ENCODE measurements around the gene NR1I3. TPM values are rescaled to one million over a fixed set of nuclear protein-coding genes. Genes with fewer than 3 reads are reported as not detected.
A peak's percentile ranks its signal among the peaks of the same experiment; 100 is the strongest.

NR1I3 gene
- total RNA-seq, 1 experiment from 2014 or later = not detected

DNA sequence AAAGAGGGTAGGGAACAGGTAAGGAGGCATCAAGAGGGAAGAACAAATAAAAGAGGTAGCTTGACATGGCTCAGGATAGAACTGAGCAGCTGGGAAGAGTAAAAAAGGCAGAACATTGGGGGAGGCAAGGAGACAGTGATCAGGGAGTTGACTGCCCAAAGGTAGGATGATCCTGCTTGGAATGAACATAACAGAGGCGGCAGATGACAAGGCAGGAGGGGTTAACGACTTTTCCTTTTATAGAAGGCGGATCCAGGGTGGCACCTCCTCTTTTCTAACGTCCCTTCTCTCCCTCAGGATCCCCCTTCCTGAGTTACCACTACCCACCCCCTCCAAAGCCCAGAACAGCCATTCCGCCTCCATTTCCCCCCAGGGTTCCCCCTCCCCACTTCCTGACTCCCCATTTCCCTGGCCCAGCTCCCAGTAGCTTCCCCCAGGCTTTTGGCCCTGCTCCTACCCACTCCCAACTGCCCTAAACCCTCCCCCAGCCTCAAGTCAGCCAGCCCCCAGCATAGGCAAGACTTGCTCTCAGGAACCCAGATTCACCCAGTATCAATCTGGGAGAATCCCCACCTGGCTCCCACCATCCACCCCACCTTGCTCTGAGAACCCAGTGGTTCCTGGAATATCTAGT is 38.4 kb downstream of the NR1I3 start:
- Histone ChIP-seq H3K27me3 (ENCODE audit: insufficient read depth, low read length) (no peaks in the 10 kb centered on the region; the same call in 1 of the 2 replicates), H3K23me2 (ENCODE audit: insufficient read length, low read depth, low read length, poor library complexity, severe bottlenecking) (peaks cover 7% of the 10 kb centered on the region), H4K5ac (ENCODE audit: insufficient read length, low read depth, low read length) (no peak overlapping the region), H2BK5ac (ENCODE audit: insufficient read length, low read length) (no peak overlapping the region), H3K4me2 (ENCODE audit: insufficient read depth, insufficient read length, low read length) (peak overlapping the region; percentile 27), H3K23ac (ENCODE audit: insufficient read length, low read depth, low read length) (no peak overlapping the region), H3K4me1 (ENCODE audit: insufficient read depth, low read length) (peaks cover 24% of the 10 kb centered on the region), H2AK5ac (ENCODE audit: insufficient read length, low read length) (no peak overlapping the region), H2AFZ (ENCODE audit: low read length) (no peak overlapping the region), H3K9me3 (ENCODE audit: control insufficient read depth, low read depth, low read length) (no peaks in the 10 kb centered on the region), H3K9ac (ENCODE audit: extremely low read depth, insufficient read length, low read length) (no peak overlapping the region), H2BK120ac (ENCODE audit: low read depth, low read length, poor library complexity, severe bottlenecking) (no peak overlapping the region), H2BK20ac (ENCODE audit: low read depth, low read length, poor library complexity, severe bottlenecking) (no peak overlapping the region), H3K27ac (ENCODE audit: insufficient read length, low read depth, low read length) (no peak overlapping the region), H3K14ac (ENCODE audit: insufficient read depth, low read length) (no peak overlapping the region), H2BK15ac (ENCODE audit: low read depth, low read length) (no peak overlapping the region), H2BK12ac (ENCODE audit: insufficient read length, low read depth, low read length) (no peak overlapping the region), H3K4ac (ENCODE audit: low read depth, low read length) (no peak overlapping the region), H3K79me2 (ENCODE audit: insufficient read depth, low read length) (no peaks in the 10 kb centered on the region), H3T11ph (ENCODE audit: low read length) (no peak overlapping the region), H4K91ac (ENCODE audit: insufficient read length, low read depth, low read length) (no peak overlapping the region), H3K18ac (ENCODE audit: insufficient read length, low read depth, low read length) (no peak overlapping the region), H3K56ac (ENCODE audit: insufficient read length, low read depth, low read length) (no peak overlapping the region), H3K79me1 (ENCODE audit: insufficient read depth, low read depth, low read length, poor library complexity, severe bottlenecking) (no peaks in the 10 kb centered on the region), H4K20me1 (ENCODE audit: control insufficient read depth, insufficient read depth, insufficient read length) (no peaks in the 10 kb centered on the region), H4K8ac (replicated peaks; ENCODE audit: insufficient read length, low read depth, low read length) (no peak overlapping the region)
- peak overlapping the region; percentile 86 to 99 (median 91) for H3K27ac Mint-ChIP-seq
- TF ChIP-seq, protein P1, sequence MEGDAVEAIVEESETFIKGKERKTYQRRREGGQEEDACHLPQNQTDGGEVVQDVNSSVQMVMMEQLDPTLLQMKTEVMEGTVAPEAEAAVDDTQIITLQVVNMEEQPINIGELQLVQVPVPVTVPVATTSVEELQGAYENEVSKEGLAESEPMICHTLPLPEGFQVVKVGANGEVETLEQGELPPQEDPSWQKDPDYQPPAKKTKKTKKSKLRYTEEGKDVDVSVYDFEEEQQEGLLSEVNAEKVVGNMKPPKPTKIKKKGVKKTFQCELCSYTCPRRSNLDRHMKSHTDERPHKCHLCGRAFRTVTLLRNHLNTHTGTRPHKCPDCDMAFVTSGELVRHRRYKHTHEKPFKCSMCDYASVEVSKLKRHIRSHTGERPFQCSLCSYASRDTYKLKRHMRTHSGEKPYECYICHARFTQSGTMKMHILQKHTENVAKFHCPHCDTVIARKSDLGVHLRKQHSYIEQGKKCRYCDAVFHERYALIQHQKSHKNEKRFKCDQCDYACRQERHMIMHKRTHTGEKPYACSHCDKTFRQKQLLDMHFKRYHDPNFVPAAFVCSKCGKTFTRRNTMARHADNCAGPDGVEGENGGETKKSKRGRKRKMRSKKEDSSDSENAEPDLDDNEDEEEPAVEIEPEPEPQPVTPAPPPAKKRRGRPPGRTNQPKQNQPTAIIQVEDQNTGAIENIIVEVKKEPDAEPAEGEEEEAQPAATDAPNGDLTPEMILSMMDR (conservative IDR thresholded peaks at IDR 0.05) = no peak
- no peaks in the 10 kb centered on the region for H3K27me3 Mint-ChIP-seq (ENCODE audit: low read depth)
- H3K9me3 Mint-ChIP-seq = no peaks in the 10 kb centered on the region; a peak in 1 of 5 replicates
- peaks cover 9 to 22% (median 15%) of the 10 kb centered on the region in 3 experiments; a peak in 6 of 7 replicates for H3K36me3 Mint-ChIP-seq (ENCODE audit: insufficient read depth in 1 of 3, low read depth in 3 of 3)
- peak overlapping the region in 1 of 2 experiments; percentile 91; a peak in 3 of 5 replicates for H3K4me3 Mint-ChIP-seq
- DNase-seq = no peak
- no CpG with 5 or more reads among the region's 5 CpGs for WGBS (ENCODE audit: extremely low coverage, insufficient read length, low lambda C conversion rate)
- H3K4me1 Mint-ChIP-seq = peaks cover 57 to 68% of the 10 kb centered on the region in 2 experiments

All from H9 (cell line).